Adrenal gland (tissue), 5 donors: Measurements from ENCODE around the gene HSPB1.

Experiments
- CTCF ChIP-seq, 6 experiments: fragments of 450-650 bp in 4 of 6; fragments of 200-600 bp in 2 of 6; sonication (generic) in 1 of 6; IDR thresholded peaks; 1 replicate in 5 of 6; 2 replicates in 1 of 6; pipeline versions ENCODE4 v1.5.1 to v1.8.0; 2016 to 2021; ENCODE audit warnings: antibody characterized with exemption in 6 of 6, mild to moderate bottlenecking in 2 of 6, moderate library complexity in 1 of 6
- POLR2A ChIP-seq, 2 donors: fragments of 450-650 bp; IDR thresholded peaks; one replicate each; pipeline ENCODE4 v1.6.1; 2017; ENCODE audit warnings: antibody characterized with exemption in 2 of 2, mild to moderate bottlenecking in 2 of 2, moderate library complexity in 1 of 2
- donor health status: DM: no; HTN: no; CAD: no.

- TF ChIP-seq CTCF (IDR thresholded peaks at IDR 0.05) (no peak), POLR2A (IDR thresholded peaks at IDR 0.05) (no peak)
Observed at GRCh38 chr7:76280408-76280807, 22.1 kb upstream of the HSPB1 start.
